Hippocampal formation (tissue), 2 donors: ENCODE data around the gene ZBP1.
"Not testable (repeated sequence)": the region's sequence is repeated elsewhere in the genome, so short reads cannot be mapped to it uniquely, and the experiment has no call there.

ENCODE experiments used
- DNase-seq, 2 donors: peaks; one replicate each; lab custom pipeline; 2025; lab: John Stamatoyannopoulos, UW

The ZBP1 gene

DNA sequence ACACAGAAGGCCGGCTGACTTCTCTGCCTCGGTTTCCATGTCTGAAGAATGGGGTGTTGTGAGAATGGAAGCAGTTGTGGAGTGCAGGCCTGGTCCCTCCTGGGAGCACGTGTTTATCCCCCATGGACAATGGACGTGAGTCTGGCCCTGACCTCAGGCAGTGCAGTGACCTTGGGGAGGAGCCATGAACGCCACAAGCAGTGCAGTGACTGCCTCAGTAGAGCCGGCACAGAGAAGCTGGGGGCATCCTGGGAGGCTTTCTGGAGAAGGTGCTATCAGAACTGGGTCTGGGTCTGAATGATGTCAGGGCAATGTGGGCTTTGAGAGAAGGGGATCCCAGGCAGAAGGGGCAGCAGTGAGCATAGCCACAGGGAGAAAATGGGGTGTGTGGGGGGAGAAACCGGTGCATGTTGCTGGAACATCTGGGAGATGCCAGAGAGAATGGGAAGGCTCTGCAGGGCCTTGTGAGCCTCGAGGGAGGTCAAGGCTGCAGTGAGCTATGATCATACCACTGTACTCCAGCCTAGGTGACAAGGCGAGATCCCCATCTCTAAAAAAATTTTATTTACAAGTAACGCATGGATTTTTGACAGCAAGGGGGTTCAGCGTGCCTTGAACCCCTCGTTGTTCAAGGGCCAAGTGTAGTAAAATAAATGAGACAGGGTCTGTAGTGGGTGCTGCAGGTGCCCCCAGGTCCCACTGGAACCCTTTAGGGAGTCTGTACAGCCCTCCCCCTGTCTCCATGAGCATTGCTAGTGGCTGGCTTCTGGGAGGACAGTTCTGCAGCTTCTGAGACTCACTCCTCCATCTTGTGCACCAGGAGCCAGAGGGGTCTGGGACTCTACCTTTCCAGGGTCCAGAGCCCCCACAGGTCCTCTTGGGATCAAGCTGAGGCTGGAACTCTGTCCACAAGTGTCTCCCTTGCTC lies 27.0 kb upstream of the ZBP1 start:
- DNase-seq: no peak

DNA sequence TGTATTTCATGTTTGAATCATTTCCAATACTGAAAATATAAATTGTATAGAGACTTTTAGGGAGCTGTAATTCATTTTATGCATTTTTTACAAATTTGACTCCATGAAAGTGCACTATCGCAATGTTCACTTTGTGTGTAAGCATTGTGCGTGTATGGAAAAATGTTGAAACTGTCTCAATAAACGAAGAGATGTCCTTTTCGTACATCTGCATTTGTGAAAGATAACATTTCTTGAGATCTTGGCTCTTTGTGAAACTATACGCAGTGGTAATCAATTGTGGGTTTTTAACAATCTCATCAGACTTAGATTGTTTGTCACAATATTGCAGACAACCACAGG lies 18.6 kb upstream of the ZBP1 start:
- DNase-seq: no peak

DNA sequence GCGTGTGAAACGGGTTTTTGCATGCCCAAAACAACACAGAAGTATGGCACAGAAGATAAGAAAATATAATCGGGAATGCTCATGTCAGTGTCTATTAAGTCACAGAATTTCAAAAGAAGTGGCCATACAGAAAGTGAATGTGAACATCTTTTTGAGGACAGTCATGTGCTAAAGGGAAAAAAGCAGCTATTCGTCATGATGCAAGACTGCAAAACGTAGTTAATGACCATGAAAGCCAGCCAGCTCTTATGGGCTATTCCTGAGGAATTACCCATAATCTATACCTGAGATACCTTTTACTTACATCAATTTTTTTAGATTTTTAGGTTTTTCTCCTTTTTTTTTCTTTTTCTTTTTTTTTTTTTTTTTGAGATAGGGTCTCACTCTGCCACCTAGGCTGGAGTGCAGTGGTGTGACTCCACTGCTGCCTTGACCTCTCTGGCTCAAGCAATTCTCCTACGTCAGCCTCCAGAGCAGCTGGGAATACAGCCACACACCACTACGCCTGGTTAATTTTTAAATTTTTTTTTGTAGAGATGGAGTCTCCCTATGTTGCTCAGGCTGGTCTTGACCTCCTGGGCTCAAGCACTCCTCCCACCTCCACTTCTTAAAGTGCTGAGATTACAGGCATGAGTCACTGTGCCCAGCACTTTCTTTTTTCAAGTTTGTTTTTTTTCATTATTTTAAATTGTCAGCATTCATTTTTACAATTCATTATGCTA lies 18.1 kb upstream of the ZBP1 start:
- no peak for DNase-seq

DNA sequence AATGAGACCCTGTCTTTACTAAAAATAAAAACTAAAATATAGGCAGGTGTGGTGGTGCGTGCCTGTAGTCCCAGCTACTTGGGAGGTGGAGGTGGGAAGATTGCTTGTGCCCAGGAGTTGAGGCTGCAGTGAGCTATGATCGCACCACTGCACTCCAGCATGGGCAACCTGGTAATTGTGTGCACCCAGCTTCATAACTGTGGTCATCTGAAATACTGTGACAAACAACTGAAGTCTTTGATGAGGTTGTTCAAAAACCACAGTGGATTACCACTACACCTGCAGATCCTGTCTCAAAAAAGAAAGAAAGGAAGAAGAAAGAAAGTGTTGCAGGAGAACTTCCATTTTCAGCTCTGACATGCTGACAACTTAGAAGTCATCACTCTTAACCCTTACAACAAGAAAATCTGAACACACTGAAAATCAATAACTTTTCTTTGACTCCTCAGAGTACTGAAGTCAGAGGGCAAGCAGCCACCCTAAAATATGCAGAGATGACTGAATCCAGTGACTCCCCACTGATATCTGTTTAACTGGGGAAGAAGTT lies 13.8 kb upstream of the ZBP1 start:
- DNase-seq: no peak

DNA sequence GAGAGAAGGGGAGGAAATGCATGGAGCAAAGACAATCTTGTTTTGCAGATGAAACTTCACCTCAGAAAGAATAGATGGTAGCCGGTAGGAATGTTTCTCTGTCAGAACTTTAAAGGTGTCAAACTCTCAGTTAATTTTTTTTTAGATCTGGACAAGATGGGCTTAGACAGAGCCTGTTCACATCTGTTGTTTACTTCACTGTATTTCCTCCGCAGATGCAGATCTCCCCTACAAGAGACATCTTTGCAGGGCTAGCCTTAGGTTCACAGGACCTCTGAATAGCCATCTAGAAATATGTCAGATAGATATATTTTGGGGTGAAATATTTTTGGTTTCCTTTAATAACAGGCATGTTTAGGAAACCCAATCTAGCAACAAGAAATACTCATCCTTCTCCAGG lies 12.1 kb upstream of the ZBP1 start:
- DNase-seq: no peak

DNA sequence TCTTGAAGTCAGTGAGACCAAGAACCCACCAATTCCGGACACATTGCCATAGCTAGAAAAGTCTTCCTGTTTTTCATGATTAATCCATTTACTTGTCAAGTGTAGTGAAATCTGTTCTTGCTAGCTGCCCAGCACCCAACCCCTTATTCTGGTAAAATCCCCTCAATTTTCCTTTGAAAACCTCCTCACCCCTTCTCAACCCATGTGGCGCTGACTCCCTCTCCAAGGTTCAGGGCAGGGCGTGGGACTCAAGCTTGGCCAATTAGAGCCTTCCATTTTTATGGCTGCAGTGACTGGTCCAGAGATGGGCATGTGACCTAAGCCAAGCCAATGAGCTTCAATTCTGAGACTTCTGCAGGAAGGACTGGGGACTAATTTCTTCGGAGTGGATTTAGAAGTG lies 9.8 kb upstream of the ZBP1 start:
- no peak for DNase-seq

DNA sequence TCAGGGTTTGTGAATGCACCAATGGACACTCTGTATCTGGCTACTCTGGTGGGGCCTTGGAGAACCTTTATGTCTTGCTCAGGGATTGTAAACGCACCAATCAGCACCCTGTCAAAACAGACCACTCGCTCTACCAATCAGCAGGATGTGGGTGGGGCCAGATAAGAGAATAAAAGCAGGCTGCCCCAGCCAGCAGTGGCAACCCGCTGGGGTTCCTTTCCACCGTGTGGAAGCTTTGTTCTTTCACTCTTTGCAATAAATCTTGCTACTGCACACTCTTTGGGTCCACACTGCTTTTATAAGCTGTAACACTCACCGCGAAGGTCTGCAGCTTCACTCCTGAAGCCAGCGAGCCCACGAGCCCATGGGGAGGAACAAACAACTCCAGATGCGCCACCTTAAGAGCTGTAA lies 9.3 kb upstream of the ZBP1 start:
- DNase-seq: not testable (repeated sequence)

DNA sequence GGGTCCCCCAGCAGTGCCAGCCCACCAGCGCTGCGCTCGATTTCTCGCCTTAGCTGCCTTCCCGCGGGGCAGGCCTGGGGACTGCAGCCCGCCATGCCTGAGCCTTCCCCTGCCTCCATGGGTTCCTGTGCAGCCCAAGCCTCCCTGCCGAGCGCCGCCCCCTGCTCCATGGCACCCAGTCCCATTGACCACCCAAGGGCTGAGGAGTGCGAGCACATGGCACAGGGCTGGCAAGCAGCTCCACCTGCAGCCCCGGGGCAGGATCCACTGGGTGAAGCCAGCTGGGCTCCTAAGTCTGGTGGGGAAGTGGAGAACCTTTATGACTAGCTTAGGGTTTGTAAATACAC lies 8.7 kb upstream of the ZBP1 start:
- DNase-seq: not testable (repeated sequence)

DNA sequence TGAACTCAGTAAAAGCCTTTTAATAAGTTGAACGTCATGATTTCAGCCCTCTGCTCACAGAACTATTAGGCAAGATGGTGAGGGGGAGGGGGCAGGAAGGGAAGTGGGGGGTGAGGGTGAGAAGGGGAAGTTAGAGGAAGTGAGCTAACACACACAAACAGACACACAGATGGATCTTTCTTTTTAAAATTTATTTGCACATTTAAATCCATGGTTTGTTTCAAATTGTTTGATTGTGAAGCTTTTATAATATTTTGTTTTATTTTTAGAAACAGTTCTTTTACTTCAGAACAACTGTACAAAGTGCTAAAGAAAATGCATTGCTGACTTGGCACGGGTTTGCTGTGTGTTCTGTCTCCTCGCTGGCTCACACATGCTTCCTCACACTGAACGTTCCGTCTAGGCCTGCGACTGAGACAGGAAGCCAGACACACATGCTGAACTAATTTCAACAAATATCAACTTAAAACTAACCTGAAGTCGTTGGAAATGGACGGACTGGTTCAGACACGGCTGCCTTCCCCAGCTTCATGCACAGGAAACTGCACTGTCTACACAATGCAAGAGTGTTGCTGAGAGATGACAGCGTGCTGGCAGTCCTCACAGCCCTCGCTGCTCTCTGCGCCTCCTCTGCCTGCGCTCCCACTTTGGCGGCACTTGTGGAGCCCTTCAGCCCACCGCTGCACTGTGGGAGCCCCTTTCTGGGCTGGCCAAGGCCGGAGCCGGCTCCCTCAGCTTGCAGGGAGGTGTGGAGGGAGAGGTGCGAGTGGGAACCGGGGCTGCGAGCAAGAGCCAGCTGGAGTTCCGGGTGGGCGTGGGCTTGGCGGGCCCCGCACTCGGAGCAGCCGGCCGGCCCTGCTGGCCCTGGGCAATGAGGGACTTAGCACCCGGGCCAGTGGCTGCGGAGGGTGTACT lies 8.1 kb upstream of the ZBP1 start:
- DNase-seq: peak; percentile 17 to 35

DNA sequence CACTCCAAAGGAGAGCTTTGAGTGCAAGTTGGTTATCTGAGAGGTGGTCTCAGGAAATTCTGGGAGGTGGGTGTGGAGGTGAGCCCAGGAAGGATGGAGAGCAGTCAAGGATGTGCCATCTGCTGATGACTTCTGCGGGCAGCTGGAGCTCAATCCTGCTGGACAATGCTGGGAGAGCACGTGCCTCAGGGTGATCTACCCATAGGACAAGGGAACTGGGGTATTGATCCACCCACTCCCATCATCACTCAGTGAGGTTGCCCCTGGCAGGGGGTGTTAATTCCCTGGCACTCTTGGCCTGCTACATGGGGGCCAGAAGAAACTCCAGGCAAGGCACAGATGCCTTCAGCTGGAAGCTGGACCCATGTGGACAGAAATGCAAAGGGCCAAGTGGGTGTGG lies 7.1 kb upstream of the ZBP1 start:
- no peak for DNase-seq

DNA sequence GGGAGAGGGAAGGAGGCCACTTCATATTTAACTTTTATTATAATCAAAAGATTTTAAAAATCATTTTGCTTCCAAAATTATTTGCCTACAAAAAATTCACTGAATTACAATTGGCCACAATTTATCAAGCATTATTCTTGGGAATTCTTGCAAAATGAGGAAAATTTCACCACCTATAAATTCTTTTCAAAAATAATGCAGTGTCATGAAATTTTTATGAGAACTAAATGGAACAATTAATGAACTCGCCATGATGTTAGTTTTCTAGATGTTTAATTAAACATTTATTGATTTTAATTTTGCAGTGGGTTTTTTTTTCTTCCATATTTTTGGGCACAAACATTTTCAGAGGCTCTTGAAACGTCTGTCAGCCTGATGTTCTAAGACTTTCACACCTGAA lies 5.8 kb upstream of the ZBP1 start:
- no peak for DNase-seq

DNA sequence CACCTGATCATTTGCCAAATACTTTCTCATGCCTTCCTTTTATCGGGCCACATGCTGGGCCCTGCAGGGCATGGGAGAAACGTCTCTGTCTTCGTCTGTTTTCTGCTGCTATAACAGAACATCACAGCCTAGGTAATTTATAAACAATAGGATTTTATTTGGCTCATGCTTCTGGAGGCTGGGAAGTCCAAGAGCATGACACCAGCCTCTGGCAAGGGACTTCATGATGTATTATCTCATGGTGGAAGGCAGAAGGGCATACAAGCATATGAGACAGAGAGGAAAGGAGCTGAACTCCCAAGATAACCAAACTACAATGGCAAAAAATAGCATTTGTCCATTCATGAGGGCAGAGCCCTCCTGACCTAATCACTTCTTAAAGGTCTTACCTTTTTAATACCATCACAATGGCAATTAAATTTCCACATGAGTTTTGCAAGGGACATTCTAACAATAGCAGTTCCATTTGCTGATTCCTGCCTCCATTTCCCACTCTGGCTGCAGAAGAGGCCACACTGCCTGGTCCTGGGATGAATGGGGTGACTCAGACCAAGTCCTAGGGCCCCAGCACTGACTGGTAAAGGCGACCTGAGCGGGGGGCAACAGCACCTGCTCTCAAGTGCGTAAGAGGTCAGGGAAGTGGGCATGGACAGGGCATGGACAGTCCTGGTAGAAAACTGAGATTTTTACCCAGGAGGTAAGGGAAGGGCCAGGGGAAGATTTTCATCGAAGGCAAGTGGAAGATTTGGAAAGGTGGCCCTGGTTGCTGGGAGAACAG lies 5.1 kb upstream of the ZBP1 start:
- DNase-seq: no peak

DNA sequence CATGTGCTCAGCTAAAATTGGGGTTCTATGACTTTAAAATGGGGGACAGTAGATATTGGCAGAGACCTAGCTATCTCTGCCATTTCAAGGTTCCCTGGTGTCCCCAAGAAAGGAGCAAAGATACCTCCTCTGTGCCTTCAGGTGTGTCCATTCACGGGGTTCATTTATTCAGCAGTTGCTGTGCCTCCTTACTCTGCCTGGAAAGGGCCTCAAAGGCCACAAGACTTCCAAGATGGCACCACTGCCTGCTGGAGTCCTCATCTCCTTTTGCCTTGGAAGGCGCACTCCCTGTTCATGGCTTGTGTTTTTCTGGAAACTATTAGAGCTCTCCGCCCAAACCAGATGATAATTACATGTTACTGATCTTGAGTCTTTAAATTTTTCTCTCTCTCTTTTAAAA lies 3.9 kb upstream of the ZBP1 start:
- no peak for DNase-seq

DNA sequence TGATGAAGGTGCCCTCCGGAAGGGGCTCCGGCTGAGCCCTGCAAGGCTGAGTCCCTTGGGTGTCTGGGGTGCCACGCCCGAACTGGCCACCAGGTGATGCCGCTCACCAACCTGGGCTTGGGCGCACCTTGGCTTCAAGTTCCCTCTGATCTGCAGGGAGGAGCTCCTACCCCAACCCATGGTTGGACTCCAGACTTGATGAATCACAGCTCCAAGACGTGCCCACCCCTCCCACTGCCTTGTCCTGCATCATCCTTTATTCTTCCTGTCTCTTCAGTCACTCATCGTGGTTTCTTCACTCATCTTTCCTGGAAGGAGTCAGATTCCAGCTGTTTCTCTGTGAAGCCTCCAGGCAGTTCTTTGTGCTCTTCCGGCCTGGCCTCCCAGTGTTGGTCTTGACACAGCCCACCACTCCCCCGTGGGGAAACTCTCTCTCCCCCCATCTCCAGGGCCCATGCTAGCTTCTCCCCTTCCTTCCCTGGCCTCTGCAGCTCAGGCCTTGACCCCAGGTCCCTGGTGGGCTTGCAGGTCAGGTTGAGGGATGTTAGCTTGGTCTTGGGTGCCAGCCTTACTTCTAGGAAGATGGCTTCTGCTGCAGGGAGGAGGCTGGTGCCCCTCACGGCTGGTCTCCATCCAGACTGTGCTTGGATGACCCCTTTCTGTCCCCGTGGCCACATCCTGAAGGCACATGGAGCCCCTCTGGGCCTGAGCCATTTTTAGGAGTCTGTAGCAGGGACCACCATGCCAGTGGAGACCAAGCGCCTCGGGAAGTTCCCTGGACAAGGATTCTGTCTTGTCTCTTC lies 2.6 kb upstream of the ZBP1 start:
- DNase-seq: no peak

DNA sequence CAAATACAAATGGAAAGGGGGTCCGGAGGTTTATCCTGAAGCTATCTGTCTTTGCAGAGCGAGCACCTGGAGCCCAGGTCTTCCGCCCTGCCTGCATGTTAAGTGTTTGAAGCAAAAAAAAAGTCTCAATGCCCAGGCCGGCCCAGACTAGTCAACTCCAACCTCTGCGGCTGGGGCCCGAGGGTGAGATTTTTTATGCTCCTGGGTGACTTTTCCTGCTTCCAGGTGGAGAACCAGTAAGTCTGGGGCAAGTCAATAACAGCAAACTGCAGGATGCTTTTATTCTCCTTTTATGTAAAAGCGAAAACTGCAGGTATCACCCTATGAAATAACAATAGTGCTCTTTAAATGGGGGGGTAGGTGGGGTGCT lies 2.0 kb upstream of the ZBP1 start:
- DNase-seq: no peak

DNA sequence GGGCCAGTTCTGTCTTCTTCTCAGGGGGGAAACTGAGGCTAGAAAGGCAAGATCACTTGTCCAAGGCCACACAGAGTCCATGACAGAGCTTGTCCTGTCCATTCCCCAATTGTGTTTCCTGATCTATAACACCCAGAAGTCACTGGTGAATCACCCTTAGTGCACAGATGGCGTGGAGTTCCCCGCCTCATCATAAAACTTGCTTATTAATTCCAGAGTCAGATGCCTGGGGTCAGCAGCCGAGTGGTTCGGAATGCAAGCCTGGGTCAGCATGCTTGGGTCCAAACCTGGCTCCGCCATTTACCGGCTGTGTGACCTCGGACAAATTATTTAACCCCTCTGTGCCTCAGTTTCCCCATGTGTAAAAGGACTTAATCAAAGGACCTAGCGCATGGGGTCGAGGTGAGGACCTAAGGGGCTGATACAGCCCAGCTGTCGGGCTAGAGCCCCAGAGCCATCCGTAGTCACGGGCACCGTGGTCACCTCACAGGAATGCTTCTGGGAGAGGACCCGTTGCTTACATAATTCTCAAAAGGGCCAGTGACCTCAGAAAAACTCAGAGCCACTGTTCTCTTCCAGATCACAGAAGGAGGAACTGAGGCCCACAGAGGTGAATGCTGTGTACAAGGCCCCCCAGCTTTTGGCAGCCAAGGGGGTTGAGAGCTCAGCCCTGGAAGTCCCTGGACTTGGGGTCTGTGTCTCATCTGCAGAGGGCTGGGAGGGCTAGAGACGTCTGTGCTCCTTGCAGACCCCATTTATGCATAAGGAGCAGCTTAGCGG lies 1.4 kb upstream of the ZBP1 start:
- no peak for DNase-seq

DNA sequence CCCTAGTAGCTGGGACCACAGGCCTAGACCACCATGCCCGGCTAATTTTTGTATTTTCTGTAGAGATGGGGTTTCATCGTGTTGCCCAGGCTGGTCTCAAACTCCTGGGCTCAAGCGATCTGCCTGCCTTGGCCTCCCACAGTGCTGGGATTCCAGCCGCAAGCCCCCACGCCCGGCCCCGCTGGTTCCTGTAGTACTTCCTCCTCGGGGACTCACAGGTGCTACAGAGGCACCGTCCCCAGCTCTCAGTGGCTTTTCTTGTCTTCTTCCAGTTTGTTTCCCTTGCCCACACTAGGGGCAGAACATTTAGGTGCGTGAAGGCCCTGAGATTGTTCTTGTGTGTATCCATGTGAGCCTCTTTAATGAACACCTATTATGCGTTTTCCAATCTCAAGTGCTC lies 773 bp upstream of the ZBP1 start:
- DNase-seq: no peak

DNA sequence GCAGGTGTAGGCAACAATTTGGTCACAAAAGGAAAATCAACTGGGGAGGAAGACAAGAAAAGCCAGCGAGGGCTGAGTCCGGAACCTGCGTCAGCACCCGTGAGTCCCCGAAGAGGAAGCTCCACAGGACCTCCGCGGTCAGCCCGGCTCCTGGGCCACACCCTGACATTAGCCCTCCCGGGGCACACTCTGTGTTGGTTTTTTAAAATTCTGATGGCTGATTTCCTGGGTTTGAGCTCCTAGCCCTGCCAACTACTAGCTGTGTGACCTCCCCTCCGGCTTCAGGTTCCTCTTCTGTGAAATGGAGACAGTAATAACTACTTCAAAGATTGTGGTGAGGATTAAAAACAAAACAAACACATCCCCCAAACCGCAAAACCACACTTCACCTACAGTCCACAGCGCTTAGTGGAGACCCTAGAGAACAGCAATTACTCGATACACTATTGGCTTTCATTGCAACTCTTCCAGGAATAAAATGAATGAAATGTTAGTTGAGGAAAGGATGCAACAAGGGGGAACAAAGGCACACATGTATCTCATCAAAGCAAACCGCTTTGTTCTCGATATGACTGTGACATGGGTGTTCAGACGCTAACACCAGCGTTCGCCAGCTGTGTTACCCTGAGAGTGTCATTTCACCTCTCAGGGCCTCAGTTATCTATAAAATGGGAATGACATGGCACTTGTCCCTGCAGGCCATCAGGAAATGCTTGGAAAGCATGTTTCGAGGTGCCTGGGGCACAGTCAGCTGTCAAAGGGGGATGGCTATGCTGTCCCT lies 985 bp downstream of the ZBP1 start:
- DNase-seq: peak in 1 of 2 donors; percentile 25

DNA sequence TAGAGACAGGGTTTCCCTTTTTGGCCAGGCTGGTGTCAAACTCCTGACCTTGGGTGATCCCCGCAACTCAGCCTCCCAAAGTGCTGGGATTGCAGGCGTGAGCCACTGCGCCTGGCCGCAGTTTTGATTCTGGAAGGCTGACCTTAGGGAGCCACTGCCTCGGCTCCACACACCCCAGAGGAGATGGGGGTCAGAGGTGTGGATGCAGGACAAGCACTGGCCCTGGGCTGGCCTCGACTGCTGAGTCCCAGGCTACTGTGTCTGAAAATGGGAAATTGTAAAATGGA lies 1.5 kb downstream of the ZBP1 start:
- DNase-seq: no peak
